Measurements from ENCODE around the gene PLXNA4. TPM values are rescaled to one million over a fixed set of nuclear protein-coding genes. Genes with fewer than 3 reads are reported as not detected.

Gene PLXNA4
- total and polyA plus RNA-seq, 2 experiments from 2014 or later, result 0.32 TPM; not detected in 1

- Histone ChIP-seq H3K36me3 (ENCODE audit: low read depth) (no peaks in the 10 kb centered on the region), H3K4me2 (ENCODE audit: unreplicated experiment) (no peak overlapping the region), H3K79me2 (ENCODE audit: insufficient read depth) (no peaks in the 10 kb centered on the region), H3K9ac (no peak overlapping the region), H3K27me3 (replicated peaks; ENCODE audit: insufficient read depth) (no peaks in the 10 kb centered on the region; the same call in 1 of the 2 replicates), H3K4me1 (ENCODE audit: insufficient read depth) (no peaks in the 10 kb centered on the region), H3K4me3 (no peak overlapping the region), H3K9me3 (ENCODE audit: low read depth) (no peaks in the 10 kb centered on the region), H2AFZ (no peak overlapping the region), H3K27ac (no peak overlapping the region), H3K9me2 (ENCODE audit: insufficient read depth) (no peaks in the 10 kb centered on the region; the same call in 1 of the 2 replicates), H3F3A (ENCODE audit: insufficient read depth) (no peaks in the 10 kb centered on the region), H4K20me1 (ENCODE audit: insufficient read depth) (no peaks in the 10 kb centered on the region)
- 100% methylated on average over 1 of the region's 1 CpG for WGBS, 2 experiments (ENCODE audit: low coverage in 1 of 2, low lambda C conversion rate in 2 of 2, missing lambda C conversion rate in 2 of 2)
- DNase-seq, result no peak
- no peak for TF ChIP-seq EZH2phosphoT487 (IDR thresholded peaks at IDR 0.05; ENCODE audit: insufficient read depth, low read depth)
- TF ChIP-seq EZH2 (IDR thresholded peaks at IDR 0.05; ENCODE audit: insufficient read depth, poor library complexity, severe bottlenecking), result no peak
- in situ Hi-C loops (cut with MboI), result no loop called here
Measured at GRCh38 chr7:132109769-132110168, 466.5 kb downstream of the PLXNA4 start.

- WGBS, 2 experiments (ENCODE audit: low coverage in 1 of 2, low lambda C conversion rate in 2 of 2, missing lambda C conversion rate in 2 of 2), result 36 to 47% methylated on average over 4 of the region's 4 CpGs
- Histone ChIP-seq H3K27ac (no peak overlapping the region), H3K27me3 (replicated peaks; ENCODE audit: insufficient read depth) (no peaks in the 10 kb centered on the region; the same call in 1 of the 2 replicates), H3K79me2 (ENCODE audit: insufficient read depth) (no peaks in the 10 kb centered on the region), H4K20me1 (ENCODE audit: insufficient read depth) (no peaks in the 10 kb centered on the region), H2AFZ (no peak overlapping the region), H3K9me3 (ENCODE audit: low read depth) (no peaks in the 10 kb centered on the region), H3K36me3 (ENCODE audit: low read depth) (no peaks in the 10 kb centered on the region), H3K9ac (no peak overlapping the region), H3K4me3 (no peak overlapping the region), H3K4me1 (ENCODE audit: insufficient read depth) (no peaks in the 10 kb centered on the region), H3K9me2 (ENCODE audit: insufficient read depth) (no peaks in the 10 kb centered on the region; the same call in 1 of the 2 replicates), H3K4me2 (ENCODE audit: unreplicated experiment) (no peak overlapping the region), H3F3A (ENCODE audit: insufficient read depth) (no peaks in the 10 kb centered on the region)
- in situ Hi-C loops (cut with MboI), result no loop called here
- TF ChIP-seq EZH2phosphoT487 (IDR thresholded peaks at IDR 0.05; ENCODE audit: insufficient read depth, low read depth) (no peak), EZH2 (IDR thresholded peaks at IDR 0.05; ENCODE audit: insufficient read depth, poor library complexity, severe bottlenecking) (no peak)
- DNase-seq, result no peak
Measured at GRCh38 chr7:132108563-132108962, 467.7 kb downstream of the PLXNA4 start.

- no peak overlapping the region for H3K27ac ChIP-seq
- 38 to 41% methylated on average over 7 of the region's 7 CpGs for WGBS, 2 experiments (ENCODE audit: low coverage in 1 of 2, low lambda C conversion rate in 2 of 2, missing lambda C conversion rate in 2 of 2)
- no peak overlapping the region for H3K4me3 ChIP-seq
- in situ Hi-C loops (cut with MboI), result no loop called here
- no peaks in the 10 kb centered on the region; the same call in 1 of the 2 replicates for H3K9me2 ChIP-seq (ENCODE audit: insufficient read depth)
- no peak overlapping the region for H2AFZ ChIP-seq
- H3K9me3 ChIP-seq (ENCODE audit: low read depth), result no peaks in the 10 kb centered on the region
- DNase-seq, result no peak
- H3K79me2 ChIP-seq (ENCODE audit: insufficient read depth), result no peaks in the 10 kb centered on the region
- no peaks in the 10 kb centered on the region for H3F3A ChIP-seq (ENCODE audit: insufficient read depth)
- H3K36me3 ChIP-seq (ENCODE audit: low read depth), result no peaks in the 10 kb centered on the region
- no peak overlapping the region for H3K9ac ChIP-seq
- H3K27me3 ChIP-seq (replicated peaks; ENCODE audit: insufficient read depth), result no peaks in the 10 kb centered on the region; the same call in 1 of the 2 replicates
- no peaks in the 10 kb centered on the region for H3K4me1 ChIP-seq (ENCODE audit: insufficient read depth)
- no peaks in the 10 kb centered on the region for H4K20me1 ChIP-seq (ENCODE audit: insufficient read depth)
- H3K4me2 ChIP-seq (ENCODE audit: unreplicated experiment), result no peak overlapping the region
- TF ChIP-seq EZH2phosphoT487 (IDR thresholded peaks at IDR 0.05; ENCODE audit: insufficient read depth, low read depth) (no peak), EZH2 (IDR thresholded peaks at IDR 0.05; ENCODE audit: insufficient read depth, poor library complexity, severe bottlenecking) (no peak)
Measured at GRCh38 chr7:132106491-132106890, 469.8 kb downstream of the PLXNA4 start.

GRCh38 chr7:132105096-132105495, 471.2 kb downstream of the PLXNA4 start:
- DNase-seq, result no peak
- Histone ChIP-seq H3K27ac (no peak overlapping the region), H3K4me3 (no peak overlapping the region), H3K9ac (no peak overlapping the region), H3K9me3 (ENCODE audit: low read depth) (no peaks in the 10 kb centered on the region), H3K79me2 (ENCODE audit: insufficient read depth) (no peaks in the 10 kb centered on the region), H2AFZ (no peak overlapping the region), H3K27me3 (replicated peaks; ENCODE audit: insufficient read depth) (no peaks in the 10 kb centered on the region; the same call in none of the 2 replicates), H4K20me1 (ENCODE audit: insufficient read depth) (no peaks in the 10 kb centered on the region), H3K4me2 (ENCODE audit: unreplicated experiment) (no peak overlapping the region), H3K36me3 (ENCODE audit: low read depth) (no peaks in the 10 kb centered on the region), H3K9me2 (ENCODE audit: insufficient read depth) (no peaks in the 10 kb centered on the region), H3F3A (ENCODE audit: insufficient read depth) (no peaks in the 10 kb centered on the region), H3K4me1 (ENCODE audit: insufficient read depth) (no peaks in the 10 kb centered on the region)
- no peak for TF ChIP-seq EZH2 (IDR thresholded peaks at IDR 0.05; ENCODE audit: insufficient read depth, poor library complexity, severe bottlenecking)
- in situ Hi-C loops (cut with MboI), result no loop called here
- WGBS, 2 experiments (ENCODE audit: low coverage in 1 of 2, low lambda C conversion rate in 2 of 2, missing lambda C conversion rate in 2 of 2), result 56 to 60% methylated on average over 3 of the region's 3 CpGs

- H2AFZ ChIP-seq, result no peak overlapping the region
- WGBS, 2 experiments (ENCODE audit: low coverage in 1 of 2, low lambda C conversion rate in 2 of 2, missing lambda C conversion rate in 2 of 2), result 31 to 49% methylated on average over 3 of the region's 3 CpGs
- no peaks in the 10 kb centered on the region for H4K20me1 ChIP-seq (ENCODE audit: insufficient read depth)
- no peak overlapping the region for H3K9ac ChIP-seq
- H3K79me2 ChIP-seq (ENCODE audit: insufficient read depth), result no peaks in the 10 kb centered on the region
- TF ChIP-seq EZH2 (IDR thresholded peaks at IDR 0.05; ENCODE audit: insufficient read depth, poor library complexity, severe bottlenecking) (no peak), EZH2phosphoT487 (IDR thresholded peaks at IDR 0.05; ENCODE audit: insufficient read depth, low read depth) (no peak)
- no peak overlapping the region for H3K4me2 ChIP-seq (ENCODE audit: unreplicated experiment)
- no peak overlapping the region for H3K27ac ChIP-seq
- H3K4me1 ChIP-seq (ENCODE audit: insufficient read depth), result no peaks in the 10 kb centered on the region
- no peak for DNase-seq
- peaks cover 5% of the 10 kb centered on the region for H3K27me3 ChIP-seq (replicated peaks; ENCODE audit: insufficient read depth)
- in situ Hi-C loops (cut with MboI), result no loop called here
- H3K9me2 ChIP-seq (ENCODE audit: insufficient read depth), result no peaks in the 10 kb centered on the region
- no peak overlapping the region for H3K4me3 ChIP-seq
- H3K9me3 ChIP-seq (ENCODE audit: low read depth), result no peaks in the 10 kb centered on the region
- no peaks in the 10 kb centered on the region for H3F3A ChIP-seq (ENCODE audit: insufficient read depth)
- H3K36me3 ChIP-seq (ENCODE audit: low read depth), result no peaks in the 10 kb centered on the region
Measured at GRCh38 chr7:132103718-132104117, 472.6 kb downstream of the PLXNA4 start.

Measured in GM23248 (cell line).